Epithelial cell of prostate (primary cell): ENCODE measurements around the gene CDH18.
A peak's percentile ranks its signal among the peaks of the same experiment; 100 is the strongest.

ENCODE experiments used
- DNase-seq: peaks from one replicate; pipeline ENCODE4 v3.0.0-alpha.2; 2011; ENCODE audit warnings: low read depth, low spot score
- H3K27ac ChIP-seq: fragments of 450-650 bp; 2 replicates; pipeline ENCODE4 v1.5.1; 2017; ENCODE audit warnings: mild to moderate bottlenecking

The CDH18 gene

GRCh38 chr5:19751326-19751725, 236.7 kb downstream of the CDH18 start:
- DNase-seq, result no peak
- H3K27ac ChIP-seq, result no peak overlapping the region

GRCh38 chr5:19745247-19745646, 242.8 kb downstream of the CDH18 start:
- DNase-seq, result no peak
- no peak overlapping the region for H3K27ac ChIP-seq

GRCh38 chr5:19739671-19740070, 248.3 kb downstream of the CDH18 start:
- no peak for DNase-seq

GRCh38 chr5:19734776-19735175, 253.2 kb downstream of the CDH18 start:
- H3K27ac ChIP-seq, result peak overlapping the region; percentile 12
- peak; percentile 43 for DNase-seq

More at GRCh38 chr5:19739671-19740070, 248.3 kb downstream of the CDH18 start:
- no peak overlapping the region for H3K27ac ChIP-seq

GRCh38 chr5:19733612-19734495, 254.1 kb downstream of the CDH18 start:
- no peak for DNase-seq
- no peak overlapping the region for H3K27ac ChIP-seq

- no peak overlapping the region for H3K27ac ChIP-seq
- DNase-seq, result no peak
These were observed 259.4 kb downstream of the CDH18 start for GRCh38 chr5:19728571-19728970.

GRCh38 chr5:19719109-19719508, 268.9 kb downstream of the CDH18 start:
- no peak overlapping the region for H3K27ac ChIP-seq
- no peak for DNase-seq

GRCh38 chr5:19713740-19714139, 274.3 kb downstream of the CDH18 start:
- peak; percentile 33 for DNase-seq

GRCh38 chr5:19709403-19709802, 278.6 kb downstream of the CDH18 start:
- H3K27ac ChIP-seq, result no peak overlapping the region
- no peak for DNase-seq

More at GRCh38 chr5:19713740-19714139, 274.3 kb downstream of the CDH18 start:
- no peak overlapping the region for H3K27ac ChIP-seq

- H3K27ac ChIP-seq, result no peak overlapping the region
- DNase-seq, result no peak
These were observed 281.2 kb downstream of the CDH18 start for GRCh38 chr5:19706776-19707175.

- no peak for DNase-seq
- H3K27ac ChIP-seq, result no peak overlapping the region
These were observed 286.3 kb downstream of the CDH18 start for GRCh38 chr5:19701731-19702130.

GRCh38 chr5:19694949-19695611, 292.9 kb downstream of the CDH18 start:
- no peak for DNase-seq
- no peak overlapping the region for H3K27ac ChIP-seq

GRCh38 chr5:19690978-19691377, 297.0 kb downstream of the CDH18 start:
- DNase-seq, result no peak
- H3K27ac ChIP-seq, result no peak overlapping the region

GRCh38 chr5:19685473-19685872, 302.5 kb downstream of the CDH18 start:
- no peak overlapping the region for H3K27ac ChIP-seq
- no peak for DNase-seq

- H3K27ac ChIP-seq, result no peak overlapping the region
- no peak for DNase-seq
These were observed 311.1 kb downstream of the CDH18 start for GRCh38 chr5:19676895-19677294.

- no peak for DNase-seq
- H3K27ac ChIP-seq, result no peak overlapping the region
These were observed 327.3 kb downstream of the CDH18 start for GRCh38 chr5:19660679-19661078.

GRCh38 chr5:19655627-19656026, 332.4 kb downstream of the CDH18 start:
- H3K27ac ChIP-seq, result no peak overlapping the region
- no peak for DNase-seq

- no peak overlapping the region for H3K27ac ChIP-seq
- DNase-seq, result no peak
These were observed 349.5 kb downstream of the CDH18 start for GRCh38 chr5:19638461-19638860.

GRCh38 chr5:19630876-19631275, 357.1 kb downstream of the CDH18 start:
- H3K27ac ChIP-seq, result no peak overlapping the region
- DNase-seq, result no peak

GRCh38 chr5:19626211-19626610, 361.8 kb downstream of the CDH18 start:
- DNase-seq, result no peak
- H3K27ac ChIP-seq, result no peak overlapping the region

- H3K27ac ChIP-seq, result no peak overlapping the region
- no peak for DNase-seq
These were observed 362.4 kb downstream of the CDH18 start for GRCh38 chr5:19625562-19625961.
